A549 (cell line): ENCODE results near the gene TTC4. TPM values are rescaled to one million over a fixed set of nuclear protein-coding genes. Genes with fewer than 3 reads are reported as not detected.

ENCODE experiments used
- ATAC-seq, 2 experiments: fragments of 200-7000 bp in 1 of 2; fragments of >200 bp in 1 of 2; cut with Nextera tagmentation in 1 of 2; cut with Tn5 transposase in 1 of 2; 3 replicates each; pipeline versions ENCODE4 v1.8.0 to v1.9.1; 2018 to 2020; ENCODE audit warnings: mild to moderate bottlenecking in 1 of 2, moderate library complexity in 1 of 2
- CTCF ChIA-PET: fragments of 300-600 bp; sonication (Branson Sonifier 250); formaldehyde crosslinking; extraction: SDS; loops from one replicate; lab custom pipeline; 2021; ENCODE audit warnings: antibody characterized with exemption, inconsistent platforms; lab: Yijun Ruan, JAX
- POLR2A ChIA-PET: fragments of 350-600 bp; formaldehyde crosslinking; extraction: SDS; loops from one replicate; lab custom pipeline; 2021; ENCODE audit warnings: antibody characterized with exemption, inconsistent platforms; lab: Yijun Ruan, JAX
- DNase-seq, 2 experiments: peaks; one replicate each; pipeline versions ENCODE4 v3.0.0 to v3.0.0-alpha.2; 2011 to 2016; ENCODE audit warnings: low read depth in 1 of 2, low spot score in 1 of 2
- FAIRE-seq: peaks from 2 replicates; lab custom pipeline; 2011; peaks lifted over from hg19 to GRCh38; lab: Jason Lieb, UNC
- H3K27ac ChIP-seq, 2 experiments: fragments of >200 bp; sonication (Bioruptor Twin); formaldehyde crosslinking; 3 replicates each; pipeline ENCODE4 v1.5.1; 2016 to 2017
- H3K4me1 ChIP-seq: fragments of >200 bp; sonication (Bioruptor Twin); formaldehyde crosslinking; 3 replicates; pipeline ENCODE4 v1.6.1; 2016
- H3K4me2 ChIP-seq: fragments of >200 bp; sonication (Bioruptor Twin); formaldehyde crosslinking; 3 replicates; pipeline ENCODE4 v1.6.1; 2016
- H3K4me3 ChIP-seq: fragments of >200 bp; sonication (Bioruptor Twin); formaldehyde crosslinking; 3 replicates; pipeline ENCODE4 v1.5.1; 2016
- H3K9me3 ChIP-seq: fragments of >200 bp; sonication (Bioruptor Twin); formaldehyde crosslinking; 3 replicates; pipeline ENCODE4 v1.6.1; 2016
- CBX2 ChIP-seq: fragments of 200-600 bp; sonication (generic); IDR thresholded peaks from 2 replicates; pipeline ENCODE4 v1.6.1; 2016; ENCODE audit warnings: low read depth, mild to moderate bottlenecking, borderline replicate concordance
- CEBPB ChIP-seq, 2 experiments: fragments of >200 bp in 1 of 2; sonication (Bioruptor Twin) in 1 of 2; formaldehyde crosslinking in 1 of 2; IDR thresholded peaks; 2 replicates each; pipeline ENCODE4 v1.6.1; 2012 to 2016
- CHD2 ChIP-seq: fragments of 150-350 bp; IDR thresholded peaks from 2 replicates; pipeline ENCODE4 v1.6.1; 2014; ENCODE audit warnings: low read length; ENCODE audit not compliant: partially characterized antibody
- CHD4 ChIP-seq: fragments of 200-600 bp; sonication (generic); IDR thresholded peaks from 2 replicates; pipeline ENCODE4 v1.6.1; 2016; ENCODE audit warnings: antibody characterized with exemption, mild to moderate bottlenecking, borderline replicate concordance
- EHMT2 ChIP-seq: fragments of 200-600 bp; sonication (generic); IDR thresholded peaks from 2 replicates; pipeline ENCODE4 v1.6.1; 2016; ENCODE audit warnings: antibody characterized with exemption, low read depth, mild to moderate bottlenecking, moderate library complexity
- FOSB ChIP-seq: fragments of 250-450 bp; sonication (Bioruptor Pico); IDR thresholded peaks from 2 replicates; pipeline ENCODE4 v1.5.0; 2020; ENCODE audit warnings: mild to moderate bottlenecking, moderate library complexity
- FOSL2 ChIP-seq, 2 experiments: fragments of 450-650 bp in 1 of 2; fragments of >200 bp in 1 of 2; sonication (Bioruptor Twin) in 1 of 2; formaldehyde crosslinking; IDR thresholded peaks; 2 replicates each; pipeline versions ENCODE4 v1.5.0 to v1.6.1; 2016 to 2020; ENCODE audit warnings: mild to moderate bottlenecking in 1 of 2, moderate library complexity in 1 of 2
- FOXS1 ChIP-seq: fragments of 250-450 bp; sonication (Bioruptor Pico); IDR thresholded peaks from 2 replicates; pipeline ENCODE4 v1.5.0; 2020; ENCODE audit warnings: mild to moderate bottlenecking, moderate library complexity
- HEYL ChIP-seq: fragments of 250-450 bp; sonication (Bioruptor Pico); IDR thresholded peaks from 2 replicates; pipeline ENCODE4 v1.8.0; 2021; ENCODE audit warnings: mild to moderate bottlenecking, moderate library complexity
- HOXB5 ChIP-seq: fragments of 250-450 bp; sonication (Bioruptor Pico); IDR thresholded peaks from 2 replicates; pipeline ENCODE4 v1.5.0; 2020; ENCODE audit warnings: mild to moderate bottlenecking, moderate library complexity
- KDM1A ChIP-seq: fragments of 200-600 bp; sonication (generic); IDR thresholded peaks from 2 replicates; pipeline ENCODE4 v1.6.1; 2016; ENCODE audit warnings: low read depth, mild to moderate bottlenecking
- NR3C1 ChIP-seq: fragments of >200 bp; sonication (Bioruptor Twin); formaldehyde crosslinking; IDR thresholded peaks from 3 replicates; pipeline ENCODE4 v1.6.1; 2017
- PHF8 ChIP-seq: fragments of 200-600 bp; sonication (generic); IDR thresholded peaks from 2 replicates; pipeline ENCODE4 v1.6.1; 2016; ENCODE audit warnings: low read depth, mild to moderate bottlenecking, antibody characterized with exemption, moderate library complexity, borderline replicate concordance
- POLR2A ChIP-seq: IDR thresholded peaks from 2 replicates; pipeline ENCODE4 v1.6.1; 2012; ENCODE audit warnings: mild to moderate bottlenecking, low read length
- POLR2AphosphoS2 ChIP-seq: conservative IDR thresholded peaks from 2 replicates; pipeline ENCODE4 v1.6.1; 2012; ENCODE audit warnings: low read length, improper control_type of control experiment, inconsistent platforms
- RAD21 ChIP-seq, 2 experiments: fragments of >200 bp in 1 of 2; sonication (Bioruptor Twin) in 1 of 2; formaldehyde crosslinking in 1 of 2; IDR thresholded peaks in 1 of 2; conservative IDR thresholded peaks in 1 of 2; 2 replicates in 1 of 2; 3 replicates in 1 of 2; pipeline ENCODE4 v1.6.1; 2012 to 2018; ENCODE audit warnings: inconsistent platforms in 1 of 2
- SMC3 ChIP-seq: fragments of >200 bp; sonication (Bioruptor Twin); formaldehyde crosslinking; IDR thresholded peaks from 3 replicates; pipeline ENCODE4 v1.6.1; 2018; ENCODE audit warnings: inconsistent platforms
- TFCP2L1 ChIP-seq: fragments of 250-450 bp; sonication (Bioruptor Pico); IDR thresholded peaks from 2 replicates; pipeline ENCODE4 v1.5.0; 2021; ENCODE audit warnings: mild to moderate bottlenecking
- ZFP36 ChIP-seq: fragments of 450-650 bp; IDR thresholded peaks from 2 replicates; pipeline ENCODE4 v1.6.1; 2014; ENCODE audit warnings: borderline replicate concordance; ENCODE audit not compliant: partially characterized antibody
- ZSCAN20 ChIP-seq: fragments of 250-450 bp; sonication (Bioruptor Pico); IDR thresholded peaks from 2 replicates; pipeline ENCODE4 v1.8.0; 2022; ENCODE audit warnings: mild to moderate bottlenecking, moderate library complexity
- WGBS: methylation state at CpG from one replicate; pipeline ENCODE4 v1.1.6; 2017; ENCODE audit errors: missing lambda C conversion rate; 5-methylcytosine and 5-hydroxymethylcytosine counted together
- polyA plus RNA-seq, 4 experiments: library from polyadenylated mRNA; depleted of rRNA in 3 of 4; stranded (reverse); fragments of >200 nt; fragmentation: RNase III in 1 of 4; extraction: RNeasy Plus Mini Kit Qiagen cat#74134 plus additional on column Dnase treatment in 1 of 4; gene quantifications; 2 replicates in 3 of 4; 3 replicates in 1 of 4; pipeline ENCODE4 v1.2.3, GENCODE V29; 2011 to 2017
- TF ChIP-seq, protein P1 (sequence below): fragments of >200 bp; sonication (Bioruptor Twin); formaldehyde crosslinking; IDR thresholded peaks from 3 replicates; pipeline ENCODE4 v1.5.1; 2016
- TF ChIP-seq, protein P2 (sequence below): IDR thresholded peaks from 2 replicates; pipeline ENCODE4 v1.6.1; 2012
- TF ChIP-seq, protein P3 (sequence below): IDR thresholded peaks from 2 replicates; pipeline ENCODE4 v1.6.1; 2012
- TF ChIP-seq, protein P4 (sequence below): fragments of 250-450 bp; sonication (Bioruptor Pico); IDR thresholded peaks from 2 replicates; pipeline ENCODE4 v1.5.0; 2021; ENCODE audit warnings: mild to moderate bottlenecking, moderate library complexity, borderline replicate concordance

The TTC4 gene
- polyA plus RNA-seq, 2 of the 4 experiments (the other 2 are of a cell fraction): 20.4 to 27.1 TPM

DNA sequence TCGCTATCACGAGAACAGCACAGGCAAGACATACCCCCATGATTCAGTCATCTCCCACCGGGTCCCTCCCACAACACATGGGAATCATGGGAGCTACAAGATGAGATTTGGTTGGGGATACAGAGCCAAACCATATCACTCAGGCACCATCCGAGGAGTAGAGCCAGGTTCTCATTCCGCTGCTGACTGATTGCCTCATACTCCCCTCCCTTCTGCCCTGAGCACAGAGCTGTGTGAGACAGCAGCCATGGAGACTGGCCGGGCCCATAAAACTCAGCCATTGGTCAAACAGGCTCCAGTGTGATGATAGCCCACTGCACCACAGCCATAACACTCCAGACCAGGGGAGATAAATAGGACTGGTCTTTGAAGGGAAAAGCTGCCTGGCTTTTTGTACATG, 22.6 kb downstream of the TTC4 start:
- DNase-seq: no peak
- Histone ChIP-seq H3K4me1 (no peaks in the 10 kb centered on the region), H3K4me3 (no peak overlapping the region), H3K27ac (no peak overlapping the region), H3K4me2 (no peak overlapping the region), H3K9me3 (no peaks in the 10 kb centered on the region)
- no peak for FAIRE-seq
- WGBS: 93% methylated on average over 6 of the region's 6 CpGs
- no peak for ATAC-seq
- POLR2A ChIA-PET: no interaction called here
- CTCF ChIA-PET: no interaction called here
- TF ChIP-seq, protein P1, sequence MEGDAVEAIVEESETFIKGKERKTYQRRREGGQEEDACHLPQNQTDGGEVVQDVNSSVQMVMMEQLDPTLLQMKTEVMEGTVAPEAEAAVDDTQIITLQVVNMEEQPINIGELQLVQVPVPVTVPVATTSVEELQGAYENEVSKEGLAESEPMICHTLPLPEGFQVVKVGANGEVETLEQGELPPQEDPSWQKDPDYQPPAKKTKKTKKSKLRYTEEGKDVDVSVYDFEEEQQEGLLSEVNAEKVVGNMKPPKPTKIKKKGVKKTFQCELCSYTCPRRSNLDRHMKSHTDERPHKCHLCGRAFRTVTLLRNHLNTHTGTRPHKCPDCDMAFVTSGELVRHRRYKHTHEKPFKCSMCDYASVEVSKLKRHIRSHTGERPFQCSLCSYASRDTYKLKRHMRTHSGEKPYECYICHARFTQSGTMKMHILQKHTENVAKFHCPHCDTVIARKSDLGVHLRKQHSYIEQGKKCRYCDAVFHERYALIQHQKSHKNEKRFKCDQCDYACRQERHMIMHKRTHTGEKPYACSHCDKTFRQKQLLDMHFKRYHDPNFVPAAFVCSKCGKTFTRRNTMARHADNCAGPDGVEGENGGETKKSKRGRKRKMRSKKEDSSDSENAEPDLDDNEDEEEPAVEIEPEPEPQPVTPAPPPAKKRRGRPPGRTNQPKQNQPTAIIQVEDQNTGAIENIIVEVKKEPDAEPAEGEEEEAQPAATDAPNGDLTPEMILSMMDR: no peak
- TF ChIP-seq, protein P2, sequence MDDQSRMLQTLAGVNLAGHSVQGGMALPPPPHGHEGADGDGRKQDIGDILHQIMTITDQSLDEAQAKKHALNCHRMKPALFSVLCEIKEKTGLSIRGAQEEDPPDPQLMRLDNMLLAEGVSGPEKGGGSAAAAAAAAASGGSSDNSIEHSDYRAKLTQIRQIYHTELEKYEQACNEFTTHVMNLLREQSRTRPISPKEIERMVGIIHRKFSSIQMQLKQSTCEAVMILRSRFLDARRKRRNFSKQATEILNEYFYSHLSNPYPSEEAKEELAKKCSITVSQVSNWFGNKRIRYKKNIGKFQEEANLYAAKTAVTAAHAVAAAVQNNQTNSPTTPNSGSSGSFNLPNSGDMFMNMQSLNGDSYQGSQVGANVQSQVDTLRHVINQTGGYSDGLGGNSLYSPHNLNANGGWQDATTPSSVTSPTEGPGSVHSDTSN: no peak
- TF ChIP-seq, protein P3, sequence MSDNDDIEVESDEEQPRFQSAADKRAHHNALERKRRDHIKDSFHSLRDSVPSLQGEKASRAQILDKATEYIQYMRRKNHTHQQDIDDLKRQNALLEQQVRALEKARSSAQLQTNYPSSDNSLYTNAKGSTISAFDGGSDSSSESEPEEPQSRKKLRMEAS: no peak
- no peak for TF ChIP-seq EHMT2
- TF ChIP-seq CEBPB (IDR thresholded peaks at IDR 0.05): no peak
- TF ChIP-seq ZSCAN20 (CRISPR knock-in tag): no peak
- TF ChIP-seq FOXS1 (CRISPR knock-in tag): no peak
- TF ChIP-seq KDM1A: no peak
- no peak for TF ChIP-seq FOSB (CRISPR knock-in tag)
- no peak for TF ChIP-seq POLR2AphosphoS2
- TF ChIP-seq TFCP2L1: no peak

DNA sequence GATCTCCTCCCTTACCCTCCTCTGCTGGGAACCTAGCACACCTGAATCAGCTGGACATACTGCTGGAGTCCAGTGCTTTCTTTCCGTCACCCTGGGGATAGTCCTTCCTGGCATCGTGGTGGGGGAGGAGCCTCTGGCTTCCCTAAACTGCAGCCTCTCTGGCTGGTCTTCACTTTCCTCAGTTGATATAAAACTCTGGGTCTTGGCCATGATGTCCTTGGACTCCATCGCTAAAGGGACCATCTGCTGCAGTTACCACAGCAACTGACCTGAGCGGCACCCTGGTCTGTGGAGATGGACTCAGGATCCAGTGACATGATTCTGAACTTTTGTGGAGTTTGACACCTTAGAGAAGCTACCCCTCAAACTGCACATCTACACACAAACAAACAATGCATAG, 25.9 kb downstream of the TTC4 start:
- no peak for FAIRE-seq

DNA sequence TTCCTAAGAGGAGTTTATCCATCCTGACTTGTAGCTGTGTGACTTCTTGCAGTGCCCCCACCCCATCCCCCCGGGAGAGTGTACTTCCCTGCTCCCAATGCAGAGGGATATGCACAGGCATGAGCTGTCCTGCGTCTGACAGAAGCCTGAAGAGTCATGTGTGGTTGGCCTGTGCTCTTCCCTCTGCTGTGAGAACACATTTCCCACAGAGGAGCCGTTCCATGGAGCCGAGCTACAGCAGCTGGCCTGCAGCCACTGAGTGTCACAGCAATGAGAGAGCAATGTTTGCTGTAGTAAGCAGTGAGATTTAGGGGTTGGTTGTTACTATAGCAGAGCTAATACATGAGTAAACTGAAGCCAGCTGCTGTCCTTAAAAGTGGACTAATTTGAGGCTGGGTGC, 26.6 kb downstream of the TTC4 start:
- no peak overlapping the region for H3K27ac ChIP-seq
- DNase-seq (no peak), FAIRE-seq (no peak), ATAC-seq (no peak)
- H3K9me3 ChIP-seq: no peaks in the 10 kb centered on the region
- H3K4me1 ChIP-seq: no peaks in the 10 kb centered on the region
- H3K4me3 ChIP-seq: no peak overlapping the region
- no peak overlapping the region for H3K4me2 ChIP-seq
- ChIA-PET CTCF (no interaction called here), POLR2A (no interaction called here)
- WGBS: 78% methylated on average over 4 of the region's 4 CpGs
- TF ChIP-seq ZSCAN20 (CRISPR knock-in tag) (no peak), ZFP36 (no peak), PHF8 (no peak), CBX2 (no peak), NR3C1 (no peak), KDM1A (no peak), POLR2AphosphoS2 (no peak), CHD4 (no peak)

More for the DNA sequence above, 25.9 kb downstream of the TTC4 start:
- Histone ChIP-seq H3K4me1 (no peaks in the 10 kb centered on the region), H3K4me2 (no peak overlapping the region), H3K9me3 (no peaks in the 10 kb centered on the region), H3K4me3 (no peak overlapping the region), H3K27ac (no peak overlapping the region)
- CTCF ChIA-PET: no interaction called here
- POLR2A ChIA-PET: no interaction called here
- 94% methylated on average over 4 of the region's 4 CpGs for WGBS
- TF ChIP-seq HEYL (CRISPR knock-in tag) (no peak), FOSL2 (IDR thresholded peaks at IDR 0.05) (no peak), FOSL2 (CRISPR knock-in tag; IDR thresholded peaks at IDR 0.05) (no peak), CHD2 (no peak), RAD21 (conservative IDR thresholded peaks at IDR 0.05 in 1 of 2, IDR thresholded peaks at IDR 0.05 in 1 of 2) (no peak), NR3C1 (no peak), POLR2A (no peak), HOXB5 (no peak), POLR2AphosphoS2 (no peak), SMC3 (no peak)
- TF ChIP-seq, protein P4, sequence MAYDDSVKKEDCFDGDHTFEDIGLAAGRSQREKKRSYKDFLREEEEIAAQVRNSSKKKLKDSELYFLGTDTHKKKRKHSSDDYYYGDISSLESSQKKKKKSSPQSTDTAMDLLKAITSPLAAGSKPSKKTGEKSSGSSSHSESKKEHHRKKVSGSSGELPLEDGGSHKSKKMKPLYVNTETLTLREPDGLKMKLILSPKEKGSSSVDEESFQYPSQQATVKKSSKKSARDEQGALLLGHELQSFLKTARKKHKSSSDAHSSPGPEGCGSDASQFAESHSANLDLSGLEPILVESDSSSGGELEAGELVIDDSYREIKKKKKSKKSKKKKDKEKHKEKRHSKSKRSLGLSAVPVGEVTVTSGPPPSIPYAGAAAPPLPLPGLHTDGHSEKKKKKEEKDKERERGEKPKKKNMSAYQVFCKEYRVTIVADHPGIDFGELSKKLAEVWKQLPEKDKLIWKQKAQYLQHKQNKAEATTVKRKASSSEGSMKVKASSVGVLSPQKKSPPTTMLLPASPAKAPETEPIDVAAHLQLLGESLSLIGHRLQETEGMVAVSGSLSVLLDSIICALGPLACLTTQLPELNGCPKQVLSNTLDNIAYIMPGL (CRISPR knock-in tag): no peak
- DNase-seq: no peak
- ATAC-seq: no peak
